GM21526 (cell line): Measurements from ENCODE around the gene COL27A1.

Experiments
- ATAC-seq: cut with Tn5 transposase; IDR thresholded peaks from one replicate; pipeline ENCODE4 v1.9.1; 2021; ENCODE audit warnings: moderate library complexity; ENCODE audit not compliant: unreplicated experiment, low FRiP score

The COL27A1 gene

DNA sequence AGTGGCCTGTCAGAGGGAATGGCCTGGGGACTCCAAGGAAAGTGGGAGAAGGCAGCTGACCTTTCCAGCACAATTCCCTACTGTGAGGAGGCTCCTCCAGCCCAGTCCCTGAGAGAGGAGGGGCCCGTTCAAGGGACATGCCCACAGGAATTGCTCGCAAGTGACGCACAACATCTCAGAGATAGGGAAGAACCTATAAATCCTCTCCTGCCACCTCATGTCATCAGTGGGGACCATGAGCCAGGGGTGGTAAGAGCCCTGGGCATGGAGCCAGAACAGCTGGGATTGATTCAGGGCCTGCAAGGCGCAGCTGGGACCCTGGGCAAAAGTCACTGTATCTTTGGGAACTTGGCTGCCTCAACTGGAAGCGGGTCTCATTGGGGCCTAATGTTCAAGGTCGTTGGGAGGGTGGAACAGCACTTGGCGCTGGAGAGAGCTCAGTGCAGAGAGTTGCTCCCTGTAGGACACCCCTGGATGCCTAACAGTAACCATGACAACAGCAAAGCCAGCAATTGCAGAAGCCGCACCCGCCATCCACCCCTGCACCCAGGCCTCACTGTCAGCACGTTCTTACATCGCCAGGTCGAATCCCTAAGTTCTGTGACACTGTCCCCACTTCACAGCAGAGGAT lies 126.3 kb downstream of the COL27A1 start:
- ATAC-seq = no peak

DNA sequence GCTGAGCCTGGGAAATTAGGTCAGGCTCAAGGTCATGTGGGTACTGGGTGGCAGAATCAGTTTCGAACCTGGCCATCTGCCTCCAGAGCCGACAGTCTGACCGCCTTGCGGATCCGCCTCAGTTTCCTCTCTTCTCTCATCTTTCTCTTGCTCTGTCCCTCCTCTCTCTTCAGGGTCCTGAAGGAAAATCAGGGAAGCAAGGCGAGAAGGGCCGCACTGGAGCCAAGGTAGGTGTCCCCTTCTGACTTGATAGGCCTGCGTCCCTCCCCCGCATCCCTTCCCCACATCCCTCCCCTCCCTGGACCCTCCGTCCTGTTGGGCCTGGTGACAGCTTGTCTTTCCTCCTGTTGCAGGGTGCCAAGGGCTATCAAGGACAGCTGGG lies 126.8 kb downstream of the COL27A1 start:
- ATAC-seq = no peak

DNA sequence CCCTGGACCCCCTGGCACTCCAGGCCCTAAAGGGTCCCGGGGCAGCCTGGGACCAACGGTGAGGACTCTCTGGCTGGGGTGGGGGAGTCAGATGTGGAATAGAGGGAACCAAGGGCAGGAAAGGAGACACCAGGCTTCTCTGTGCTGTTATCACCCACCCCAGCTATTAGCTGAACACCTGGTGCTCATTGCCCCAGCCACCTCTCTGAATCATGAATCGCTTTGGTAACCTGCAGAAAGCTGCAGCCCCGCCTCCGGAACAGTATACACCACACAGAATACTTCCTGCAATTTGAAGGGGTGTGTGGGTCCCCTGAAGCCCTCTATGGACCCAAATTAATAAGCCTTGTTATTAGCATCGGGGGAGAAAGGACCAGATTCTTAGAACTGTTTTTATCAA lies 127.2 kb downstream of the COL27A1 start:
- no peak for ATAC-seq

DNA sequence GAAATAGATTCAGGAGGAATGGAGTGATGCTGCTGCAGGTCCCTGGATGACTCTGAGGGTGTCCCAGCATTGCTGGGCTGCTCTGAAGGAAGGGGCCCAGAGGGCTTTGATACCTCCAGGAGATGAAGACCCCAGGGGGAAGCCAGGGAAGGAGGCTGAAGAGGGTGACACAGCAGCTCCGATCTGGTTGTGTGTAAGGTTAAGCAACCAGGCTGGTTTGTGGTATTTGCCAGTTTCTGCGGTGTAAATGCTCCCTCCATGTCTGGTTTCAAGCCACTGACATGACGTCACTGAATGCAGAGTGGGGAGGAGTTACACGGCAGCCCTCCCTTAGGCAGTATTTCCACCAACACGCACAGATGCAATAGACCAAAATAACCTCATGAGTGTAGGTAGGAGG lies 127.6 kb downstream of the COL27A1 start:
- no peak for ATAC-seq

DNA sequence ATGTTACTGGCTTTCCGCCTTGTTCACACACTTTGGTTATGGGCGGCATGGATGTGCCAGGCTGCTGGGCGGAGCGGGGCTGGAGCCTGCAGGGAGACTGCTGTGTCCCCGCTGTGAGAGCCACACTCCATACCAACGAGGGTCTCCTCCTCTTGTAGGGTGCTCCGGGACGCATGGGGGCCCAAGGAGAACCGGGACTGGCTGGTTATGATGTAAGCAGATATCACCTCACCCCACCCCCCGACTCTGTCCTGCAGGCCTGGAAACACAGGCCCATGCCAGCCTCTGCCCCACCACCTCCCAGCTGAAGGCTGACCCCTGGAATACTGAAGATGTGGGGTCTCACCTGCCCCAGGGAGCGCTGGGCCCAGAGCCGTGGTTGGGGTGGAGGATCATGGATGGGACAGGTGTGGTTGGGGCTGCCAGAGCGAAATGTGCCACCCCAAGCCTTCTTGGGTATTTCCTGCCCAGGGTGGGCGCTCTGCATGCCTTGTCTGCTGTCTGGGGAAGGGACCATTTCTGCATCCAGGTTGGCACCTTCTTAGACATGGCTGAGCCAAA lies 128.3 kb downstream of the COL27A1 start:
- no peak for ATAC-seq

DNA sequence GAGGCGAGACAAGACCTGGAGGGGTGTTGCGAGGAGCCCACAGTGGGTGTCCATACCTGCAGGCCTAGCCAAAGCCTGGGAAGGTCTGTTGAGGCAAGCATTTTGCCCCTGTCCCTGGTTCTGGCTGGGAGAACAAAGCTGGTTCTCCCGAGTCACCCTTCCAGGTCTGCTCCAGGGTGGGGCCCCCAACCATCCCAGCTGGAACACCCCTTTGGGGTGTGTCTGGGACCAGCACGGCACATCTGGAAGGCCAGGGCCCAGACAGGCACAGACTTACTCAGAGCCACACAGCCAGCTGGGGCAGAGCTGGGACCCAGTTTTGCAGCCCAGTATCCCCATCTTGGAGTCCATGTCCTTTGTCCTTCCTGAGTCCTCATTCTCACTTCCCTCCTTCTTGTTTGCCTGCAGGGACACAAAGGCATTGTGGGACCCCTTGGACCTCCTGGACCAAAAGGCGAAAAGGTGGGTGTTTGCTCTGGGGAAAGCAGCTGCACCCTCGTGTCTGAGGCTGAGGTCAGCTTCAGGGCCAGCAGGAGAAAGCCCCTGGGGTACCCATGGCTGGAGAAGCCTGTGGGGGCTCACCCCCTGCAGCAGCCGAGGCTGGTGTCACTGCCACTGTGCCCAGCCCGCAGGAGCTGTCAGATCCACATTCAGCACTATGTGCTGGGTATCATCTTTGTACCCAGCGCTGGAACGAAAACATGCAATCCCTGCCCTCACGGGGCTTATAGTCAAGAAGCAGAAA lies 129.2 kb downstream of the COL27A1 start:
- no peak for ATAC-seq

DNA sequence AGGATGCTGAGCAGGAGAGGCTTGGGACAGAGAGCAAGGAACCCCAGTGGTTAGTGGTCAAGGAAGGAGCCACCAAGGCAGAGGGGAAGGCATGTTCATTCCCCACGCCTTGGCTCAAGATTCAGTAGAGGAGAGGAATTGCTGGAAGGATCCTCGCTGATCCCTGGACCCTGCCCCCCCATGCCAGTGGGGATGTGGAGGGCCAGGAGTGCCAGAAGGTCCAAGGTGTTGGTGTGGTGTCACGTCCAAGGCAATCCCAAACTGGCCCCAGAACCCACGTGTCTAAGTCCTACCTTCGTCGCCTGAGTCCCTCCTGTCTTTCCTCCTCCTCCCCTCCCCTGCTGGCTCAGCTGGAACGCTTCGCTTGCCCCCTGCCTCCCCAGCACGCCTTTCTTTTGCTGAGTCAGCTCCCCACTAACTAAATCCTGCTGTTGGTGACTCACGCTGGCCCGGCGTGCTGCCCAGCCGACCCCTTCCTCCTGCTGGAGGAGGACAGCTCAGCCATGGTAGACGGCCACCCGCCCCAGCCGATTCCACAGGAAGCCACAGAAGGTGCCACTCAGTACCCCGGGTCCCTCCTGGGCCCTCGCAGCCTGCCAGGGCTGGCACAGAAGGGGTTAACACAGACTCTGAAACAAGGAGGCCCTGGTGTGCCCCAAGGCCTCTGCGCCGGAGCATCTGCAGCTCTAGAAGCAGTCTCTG lies 130.0 kb downstream of the COL27A1 start:
- no peak for ATAC-seq

DNA sequence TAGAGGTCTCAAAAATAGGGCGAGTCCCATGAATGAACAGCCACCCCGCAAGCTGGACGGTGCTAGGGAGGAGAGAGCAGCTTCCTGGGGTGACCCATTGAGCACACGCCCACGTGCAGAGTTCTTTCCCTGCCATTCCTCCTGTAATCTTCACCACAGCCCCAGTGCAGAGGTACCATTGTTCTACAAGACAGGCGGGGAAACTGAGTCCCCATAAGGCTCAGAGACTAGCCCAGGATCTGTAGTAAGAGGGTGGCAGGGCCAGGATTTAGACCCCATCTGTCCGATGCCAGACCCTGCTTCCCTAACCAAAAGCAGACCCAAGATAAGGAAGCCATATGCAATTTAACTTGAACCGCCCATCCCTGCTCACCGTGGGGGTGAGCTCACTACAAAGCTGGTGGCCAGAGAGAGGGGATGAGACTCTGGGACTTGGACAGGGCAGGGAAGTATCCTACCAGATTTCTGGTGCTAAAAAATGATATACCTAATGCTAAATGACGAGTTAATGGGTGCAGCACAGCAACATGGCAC lies 130.9 kb downstream of the COL27A1 start:
- ATAC-seq = no peak

DNA sequence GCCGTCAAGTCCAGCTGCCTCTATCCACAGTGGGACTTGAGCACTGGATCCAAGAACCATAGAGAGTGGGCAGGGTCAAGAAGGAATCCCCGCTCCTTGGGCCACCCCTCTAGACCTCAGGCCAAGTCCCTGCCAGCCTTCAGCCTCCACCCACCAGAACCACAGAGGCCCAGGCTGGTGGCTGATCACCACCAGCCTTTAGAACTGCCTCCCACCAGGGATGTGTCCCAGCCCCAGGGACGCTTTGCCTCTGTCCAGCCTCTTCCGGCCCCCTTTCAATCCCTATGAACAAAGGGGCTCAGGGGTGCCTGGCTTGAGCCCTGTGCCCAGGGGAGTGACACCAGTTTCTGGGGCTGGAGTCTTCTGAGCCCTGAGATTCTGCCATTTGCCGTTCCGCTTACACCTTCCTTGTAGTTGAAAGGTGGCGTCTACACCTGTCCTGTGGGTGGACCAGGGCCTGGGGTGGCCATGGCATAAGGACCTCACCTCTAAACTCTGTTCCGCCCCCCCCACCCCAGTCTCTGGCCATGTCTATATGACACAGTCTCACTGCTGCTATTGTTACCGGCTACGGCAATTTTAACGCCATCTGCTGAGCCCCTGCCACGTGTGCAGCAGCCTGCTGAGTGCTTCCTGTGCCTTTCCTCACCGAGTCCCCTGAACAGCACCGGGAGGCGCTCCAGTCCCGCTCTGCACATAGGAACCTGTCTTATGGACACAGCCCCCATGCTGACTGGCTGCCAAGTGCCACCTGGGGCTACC lies 131.8 kb downstream of the COL27A1 start:
- ATAC-seq = no peak

DNA sequence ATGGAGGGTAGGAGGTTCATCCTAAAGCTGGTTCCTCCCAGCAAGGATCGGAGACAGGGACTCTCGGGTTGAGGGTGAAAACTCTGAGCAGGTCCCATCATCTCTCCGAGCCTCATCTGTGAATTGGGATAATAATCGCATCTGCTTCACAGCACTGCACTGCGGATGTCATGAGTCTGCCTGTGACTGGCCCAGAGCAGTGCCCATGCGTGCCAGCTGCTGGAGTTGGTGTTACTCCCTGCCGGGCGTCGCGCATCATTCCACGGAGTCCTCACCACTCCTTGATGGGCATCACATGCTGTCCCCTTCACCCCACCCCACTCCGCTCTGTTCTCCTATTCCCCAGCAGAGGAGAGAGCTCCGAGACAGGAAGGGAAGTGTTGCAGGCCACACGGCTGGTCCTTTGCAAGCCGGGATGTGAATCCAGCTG lies 132.4 kb downstream of the COL27A1 start:
- ATAC-seq = no peak

DNA sequence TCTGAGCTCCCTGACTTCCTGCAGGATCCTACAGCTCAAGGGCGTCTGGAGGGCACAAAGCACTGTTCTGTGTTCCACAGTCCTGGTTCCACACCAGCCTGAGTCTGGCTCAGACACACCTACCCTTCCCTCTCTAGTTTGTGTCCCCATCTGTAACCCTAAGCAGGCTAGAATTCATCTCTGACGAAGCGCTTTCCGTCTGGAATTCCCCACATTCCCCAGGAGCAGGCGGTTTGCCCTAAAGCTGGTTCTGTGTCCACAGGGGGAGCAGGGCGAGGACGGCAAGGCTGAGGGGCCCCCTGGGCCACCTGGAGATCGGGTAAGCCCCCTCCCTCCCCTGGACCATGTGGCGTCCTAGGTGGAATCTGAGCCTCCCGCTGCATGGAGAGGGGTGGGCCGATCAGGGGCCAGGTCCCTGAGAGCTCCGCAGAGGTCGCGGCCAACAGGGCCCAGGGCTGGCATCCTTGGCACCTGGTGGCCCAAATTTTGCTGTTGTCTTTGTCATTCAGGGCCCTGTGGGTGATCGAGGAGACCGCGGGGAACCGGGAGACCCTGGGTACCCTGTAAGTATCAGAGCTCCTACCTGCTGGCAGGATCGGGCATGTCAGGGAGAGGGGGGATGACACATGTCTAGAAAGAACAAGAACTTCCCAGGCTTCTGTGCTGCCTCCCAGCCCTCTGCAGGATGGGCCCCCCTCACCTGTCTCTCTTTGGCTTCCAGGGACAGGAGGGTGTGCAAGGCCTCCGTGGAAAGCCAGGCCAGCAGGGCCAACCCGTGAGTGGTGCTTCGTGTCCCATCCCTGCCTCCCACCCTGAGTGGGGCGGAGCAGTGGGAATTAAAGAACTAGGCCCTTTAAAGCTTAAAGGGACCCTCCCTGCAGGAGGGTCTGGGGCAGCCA lies 133.1 kb downstream of the COL27A1 start:
- no peak for ATAC-seq

DNA sequence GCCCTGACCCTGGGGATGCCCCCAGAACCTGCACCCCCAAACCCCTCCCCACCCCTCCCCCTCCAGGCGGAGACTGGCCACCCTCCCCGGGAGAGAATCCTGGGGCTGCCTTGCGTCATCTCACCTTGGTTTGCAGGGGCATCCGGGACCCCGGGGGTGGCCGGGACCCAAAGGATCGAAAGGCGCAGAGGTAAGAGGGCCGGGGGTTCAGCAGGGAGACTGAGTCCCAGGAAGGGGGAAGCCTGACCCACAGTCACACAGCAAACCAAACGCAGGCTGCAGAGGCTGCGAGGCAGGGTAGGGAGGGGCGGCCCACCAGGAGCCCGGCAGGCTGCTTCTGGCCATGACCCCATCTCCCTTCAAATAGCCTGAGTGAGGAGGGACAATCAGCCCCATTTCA lies 133.8 kb downstream of the COL27A1 start:
- ATAC-seq = no peak

DNA sequence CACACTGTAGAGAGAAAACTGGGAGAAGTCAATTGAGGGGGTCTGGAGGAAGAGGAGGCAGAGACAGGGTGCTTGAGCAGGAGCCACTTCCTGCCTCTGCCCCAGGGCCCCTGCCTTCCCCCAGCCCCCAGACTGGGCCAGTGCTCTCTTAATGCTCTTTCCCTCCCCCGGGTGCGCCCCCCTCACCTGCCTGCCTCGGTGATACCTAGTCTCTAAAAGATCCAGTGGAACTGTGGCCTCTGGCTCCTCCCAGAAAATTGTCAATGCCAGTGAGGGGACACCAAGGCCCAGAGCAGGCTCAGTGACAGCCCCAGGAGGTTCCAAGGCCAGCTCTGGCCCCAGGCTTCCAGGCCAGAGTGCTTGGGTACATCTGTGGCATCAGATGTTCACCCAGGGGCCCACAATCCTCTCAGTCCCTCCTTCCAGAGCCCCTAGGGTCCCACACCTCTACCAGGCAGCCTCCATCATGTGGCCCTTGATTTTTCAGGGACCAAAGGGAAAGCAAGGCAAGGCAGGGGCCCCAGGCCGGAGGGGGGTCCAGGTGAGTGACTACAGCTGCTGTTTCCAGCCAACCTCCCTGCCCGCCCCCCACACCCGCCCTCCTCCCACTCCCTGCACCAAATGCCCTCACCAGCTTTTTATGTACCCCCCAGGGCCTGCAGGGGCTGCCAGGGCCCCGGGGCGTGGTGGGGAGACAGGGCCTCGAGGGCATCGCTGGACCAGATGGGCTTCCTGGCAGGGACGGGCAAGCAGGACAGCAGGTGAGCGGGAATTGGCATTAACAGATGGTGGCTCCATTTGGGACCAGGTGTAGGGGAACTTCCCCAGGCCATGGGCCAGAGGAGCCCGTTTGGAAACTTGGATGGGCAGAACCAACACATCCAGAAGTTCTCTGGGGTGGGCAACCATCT lies 134.5 kb downstream of the COL27A1 start:
- no peak for ATAC-seq

DNA sequence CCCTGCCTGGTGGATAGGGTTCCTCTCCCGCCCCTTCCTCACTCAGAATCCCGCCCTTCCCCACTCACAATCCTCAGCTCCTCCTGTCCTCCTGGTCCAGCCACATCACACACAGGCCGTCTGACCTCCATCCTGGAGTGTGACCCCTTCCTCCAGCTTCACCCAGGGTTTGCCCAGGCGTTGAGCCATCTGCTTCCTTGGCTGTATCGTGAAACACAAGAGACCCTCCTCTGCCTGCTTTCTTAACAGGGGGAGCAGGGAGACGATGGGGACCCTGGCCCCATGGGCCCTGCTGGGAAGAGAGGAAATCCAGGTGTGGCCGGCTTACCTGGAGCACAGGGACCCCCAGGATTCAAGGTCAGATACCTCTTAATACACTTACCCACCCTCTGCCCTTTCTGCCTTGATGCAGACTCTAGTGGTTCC lies 135.2 kb downstream of the COL27A1 start:
- no peak for ATAC-seq

DNA sequence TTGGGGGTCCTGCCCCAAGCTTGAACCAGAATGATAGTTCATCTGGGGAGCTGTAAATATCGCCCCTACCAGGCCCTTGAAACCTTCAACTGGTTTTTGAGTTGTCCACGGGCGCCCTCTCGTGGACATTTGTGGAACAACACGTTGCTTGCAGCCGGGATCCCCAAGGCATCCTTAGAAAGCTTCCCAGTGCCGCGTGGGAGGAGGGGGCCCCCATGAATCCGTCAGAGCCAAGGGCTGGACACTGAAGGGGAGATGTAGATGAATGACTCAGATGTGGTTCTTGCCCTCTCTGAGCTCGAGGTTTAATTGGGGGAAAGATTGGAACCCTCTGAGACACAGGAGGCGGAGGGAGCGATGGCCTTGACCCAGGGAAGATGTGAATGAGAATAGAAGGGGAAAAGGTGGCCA lies 135.7 kb downstream of the COL27A1 start:
- no peak for ATAC-seq

DNA sequence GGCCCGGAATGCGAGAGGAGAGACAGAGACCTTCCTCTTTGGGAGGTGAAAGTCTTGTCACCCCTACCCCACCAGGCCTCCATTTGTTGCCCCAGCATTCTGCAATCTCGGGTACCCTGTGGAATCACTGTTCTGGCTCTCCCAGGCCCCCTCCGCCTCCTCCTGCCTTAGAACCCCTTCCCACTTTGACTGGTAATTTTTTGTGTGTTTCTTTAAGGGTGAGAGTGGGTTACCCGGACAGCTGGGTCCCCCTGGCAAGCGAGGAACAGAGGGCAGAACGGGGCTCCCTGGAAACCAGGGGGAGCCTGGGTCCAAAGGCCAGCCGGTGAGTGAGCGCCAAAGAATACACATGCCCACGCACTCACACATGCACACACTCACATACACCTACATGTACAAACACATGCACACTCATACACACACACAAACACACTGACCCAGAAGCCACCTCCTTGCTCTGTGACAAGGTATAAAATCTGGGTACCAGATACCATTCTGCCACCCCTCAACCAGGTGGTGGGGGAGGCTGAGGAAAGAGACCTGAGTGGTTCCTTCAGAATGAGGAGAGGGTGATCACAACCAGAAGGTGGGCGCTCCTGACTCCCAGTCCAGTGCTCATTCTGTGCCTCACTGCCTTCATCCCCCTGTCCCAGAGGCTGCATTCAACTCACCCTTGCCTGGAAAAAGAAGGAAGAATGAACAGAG lies 136.7 kb downstream of the COL27A1 start:
- no peak for ATAC-seq

DNA sequence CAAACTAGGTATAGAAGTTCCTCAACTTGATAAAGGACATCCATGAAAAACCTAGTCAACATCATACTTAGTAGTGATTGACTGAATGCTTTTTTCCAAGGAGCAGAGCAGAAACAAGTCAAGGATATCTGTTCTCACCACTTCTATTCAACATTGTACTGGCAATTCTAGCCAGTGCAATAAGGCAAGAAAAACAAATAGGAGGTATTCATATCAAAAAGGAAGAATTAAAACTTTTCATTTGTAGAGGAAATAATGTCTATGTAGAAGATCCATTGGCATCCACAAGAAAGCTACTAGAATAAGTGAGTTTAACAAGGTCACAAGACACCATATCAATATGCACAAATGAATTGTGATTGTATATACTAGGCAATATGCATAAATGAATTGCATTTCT lies 139.3 kb downstream of the COL27A1 start:
- no peak for ATAC-seq

DNA sequence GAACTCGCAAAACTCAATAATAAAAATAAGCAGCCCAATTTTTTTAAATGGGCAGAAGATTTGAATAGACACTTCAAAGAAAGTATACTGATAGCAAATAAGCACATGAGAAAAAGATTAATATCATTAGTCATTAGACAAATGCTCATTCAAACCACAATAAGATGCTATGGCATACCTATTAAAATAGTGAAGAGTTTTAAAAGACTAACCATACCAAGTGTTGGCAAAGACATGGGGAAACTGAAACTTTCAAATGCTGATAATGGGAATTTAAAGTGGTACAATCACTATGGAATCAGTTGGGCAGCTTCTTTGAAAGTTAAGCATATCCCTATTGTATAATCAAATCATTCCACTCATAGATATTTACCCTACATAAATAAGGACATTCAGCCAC lies 141.0 kb downstream of the COL27A1 start:
- ATAC-seq = no peak
